WERI-Rb-1 (cell line): ENCODE results near the gene RPS16.

Experiments used
- DNase-seq: peaks from one replicate; pipeline ENCODE4 v3.0.0-alpha.2; 2020
- H3K27ac ChIP-seq: fragments of 250-450 bp; sonication (Bioruptor Pico); 2 replicates; pipeline ENCODE4 v1.5.1; 2020; ENCODE audit warnings: mild to moderate bottlenecking, moderate library complexity
- H3K27me3 ChIP-seq: fragments of 250-450 bp; sonication (Bioruptor Pico); 2 replicates; pipeline ENCODE4 v1.5.1; 2021; ENCODE audit warnings: mild to moderate bottlenecking, low read depth, moderate library complexity; ENCODE audit not compliant: insufficient read depth, severe bottlenecking
- H3K36me3 ChIP-seq: fragments of 250-450 bp; sonication (Bioruptor Pico); 2 replicates; pipeline ENCODE4 v1.5.1; 2020; ENCODE audit warnings: mild to moderate bottlenecking, moderate library complexity
- H3K4me3 ChIP-seq: 2 replicates; pipeline ENCODE4 v1.5.1; 2011; ENCODE audit warnings: low read depth, mild to moderate bottlenecking, control low read depth, low read length
- H3K9me3 ChIP-seq: fragments of 250-450 bp; sonication (Bioruptor Pico); 2 replicates; pipeline ENCODE4 v1.5.1; 2021; ENCODE audit warnings: mild to moderate bottlenecking, moderate library complexity; ENCODE audit not compliant: severe bottlenecking
- TF ChIP-seq, protein P1 (sequence below): IDR thresholded peaks from 2 replicates; pipeline ENCODE4 v1.5.1; 2011; ENCODE audit warnings: low read depth, mild to moderate bottlenecking, control low read depth, inconsistent platforms, low read length

Gene RPS16

GRCh38 chr19:39388657-39389056 is 47.1 kb downstream of the RPS16 start:
- Histone ChIP-seq H3K4me3 (no peak overlapping the region), H3K36me3 (peaks cover 59% of the 10 kb centered on the region), H3K27ac (no peak overlapping the region), H3K27me3 (no peaks in the 10 kb centered on the region), H3K9me3 (no peaks in the 10 kb centered on the region)
- no peak for DNase-seq
- TF ChIP-seq, protein P1, sequence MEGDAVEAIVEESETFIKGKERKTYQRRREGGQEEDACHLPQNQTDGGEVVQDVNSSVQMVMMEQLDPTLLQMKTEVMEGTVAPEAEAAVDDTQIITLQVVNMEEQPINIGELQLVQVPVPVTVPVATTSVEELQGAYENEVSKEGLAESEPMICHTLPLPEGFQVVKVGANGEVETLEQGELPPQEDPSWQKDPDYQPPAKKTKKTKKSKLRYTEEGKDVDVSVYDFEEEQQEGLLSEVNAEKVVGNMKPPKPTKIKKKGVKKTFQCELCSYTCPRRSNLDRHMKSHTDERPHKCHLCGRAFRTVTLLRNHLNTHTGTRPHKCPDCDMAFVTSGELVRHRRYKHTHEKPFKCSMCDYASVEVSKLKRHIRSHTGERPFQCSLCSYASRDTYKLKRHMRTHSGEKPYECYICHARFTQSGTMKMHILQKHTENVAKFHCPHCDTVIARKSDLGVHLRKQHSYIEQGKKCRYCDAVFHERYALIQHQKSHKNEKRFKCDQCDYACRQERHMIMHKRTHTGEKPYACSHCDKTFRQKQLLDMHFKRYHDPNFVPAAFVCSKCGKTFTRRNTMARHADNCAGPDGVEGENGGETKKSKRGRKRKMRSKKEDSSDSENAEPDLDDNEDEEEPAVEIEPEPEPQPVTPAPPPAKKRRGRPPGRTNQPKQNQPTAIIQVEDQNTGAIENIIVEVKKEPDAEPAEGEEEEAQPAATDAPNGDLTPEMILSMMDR = no peak

DNA sequence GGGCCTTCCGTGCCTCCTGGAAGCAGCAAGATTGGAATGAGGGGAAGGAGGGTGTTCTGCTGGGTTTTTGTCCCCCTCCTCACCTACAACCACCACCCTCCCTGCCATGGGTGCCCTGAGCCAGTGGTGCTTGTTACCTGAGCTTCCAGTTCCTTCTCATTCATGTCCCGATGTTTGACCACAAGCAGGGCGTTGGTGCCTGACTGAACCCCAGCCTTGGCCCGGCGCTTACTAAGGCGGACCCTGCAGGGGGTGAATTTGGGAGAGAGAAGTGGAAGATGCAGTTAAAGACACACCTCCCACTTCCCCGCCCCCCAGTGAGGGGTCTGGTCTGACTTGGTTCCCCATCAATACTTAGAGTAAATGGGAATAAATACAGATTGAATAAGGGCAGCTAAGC is 49.2 kb downstream of the RPS16 start:
- Histone ChIP-seq H3K36me3 (peaks cover 74% of the 10 kb centered on the region), H3K27ac (no peak overlapping the region)
- TF ChIP-seq, protein P1 = no peak

DNA sequence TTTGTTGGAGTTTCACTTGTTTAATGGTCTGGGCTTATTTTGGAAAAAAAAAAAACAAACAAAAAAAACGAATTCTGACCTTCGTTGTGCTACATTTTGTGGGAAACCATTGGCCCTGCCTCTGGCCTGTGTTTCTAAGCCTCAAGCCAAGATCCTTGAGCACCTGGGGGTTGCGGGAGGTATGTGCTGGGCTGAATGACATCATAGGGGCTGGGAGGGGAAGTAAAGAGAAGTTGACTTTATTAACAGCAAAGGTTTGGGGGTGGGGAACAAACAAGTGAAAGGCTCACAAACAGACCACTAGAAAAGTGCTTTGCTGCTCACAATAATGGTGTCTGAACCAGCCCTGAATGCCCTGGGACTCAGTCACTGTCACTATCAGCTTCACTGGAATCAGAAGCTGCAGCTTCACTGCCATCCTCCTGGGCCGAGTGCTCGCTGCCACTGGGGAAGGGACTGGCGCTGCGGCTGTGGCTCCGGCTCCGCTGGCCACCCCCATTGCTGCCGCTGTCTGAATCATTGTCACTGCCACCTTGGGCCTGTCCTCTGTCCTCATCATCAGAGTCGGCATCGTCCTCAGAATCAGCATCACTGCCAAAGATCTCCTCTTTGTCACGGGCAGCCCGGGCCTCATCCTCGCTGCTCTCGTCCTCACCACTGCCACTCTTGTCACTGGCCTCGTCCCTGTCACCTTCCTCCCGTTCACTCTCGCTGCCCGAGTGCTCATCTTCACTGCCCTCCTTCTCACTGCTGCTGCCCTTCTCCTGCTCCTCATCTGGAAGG is 49.9 kb downstream of the RPS16 start:
- no peaks in the 10 kb centered on the region for H3K9me3 ChIP-seq
- H3K27ac ChIP-seq = no peak overlapping the region; the same call in 1 of the 2 replicates
- DNase-seq = no peak
- peaks cover 82% of the 10 kb centered on the region for H3K36me3 ChIP-seq
- H3K4me3 ChIP-seq = no peak overlapping the region
- TF ChIP-seq, protein P1 = no peak
- H3K27me3 ChIP-seq = no peaks in the 10 kb centered on the region

More for the DNA sequence above, 49.2 kb downstream of the RPS16 start:
- DNase-seq = no peak
- Histone ChIP-seq H3K27me3 (no peaks in the 10 kb centered on the region), H3K4me3 (no peak overlapping the region), H3K9me3 (no peaks in the 10 kb centered on the region)

DNA sequence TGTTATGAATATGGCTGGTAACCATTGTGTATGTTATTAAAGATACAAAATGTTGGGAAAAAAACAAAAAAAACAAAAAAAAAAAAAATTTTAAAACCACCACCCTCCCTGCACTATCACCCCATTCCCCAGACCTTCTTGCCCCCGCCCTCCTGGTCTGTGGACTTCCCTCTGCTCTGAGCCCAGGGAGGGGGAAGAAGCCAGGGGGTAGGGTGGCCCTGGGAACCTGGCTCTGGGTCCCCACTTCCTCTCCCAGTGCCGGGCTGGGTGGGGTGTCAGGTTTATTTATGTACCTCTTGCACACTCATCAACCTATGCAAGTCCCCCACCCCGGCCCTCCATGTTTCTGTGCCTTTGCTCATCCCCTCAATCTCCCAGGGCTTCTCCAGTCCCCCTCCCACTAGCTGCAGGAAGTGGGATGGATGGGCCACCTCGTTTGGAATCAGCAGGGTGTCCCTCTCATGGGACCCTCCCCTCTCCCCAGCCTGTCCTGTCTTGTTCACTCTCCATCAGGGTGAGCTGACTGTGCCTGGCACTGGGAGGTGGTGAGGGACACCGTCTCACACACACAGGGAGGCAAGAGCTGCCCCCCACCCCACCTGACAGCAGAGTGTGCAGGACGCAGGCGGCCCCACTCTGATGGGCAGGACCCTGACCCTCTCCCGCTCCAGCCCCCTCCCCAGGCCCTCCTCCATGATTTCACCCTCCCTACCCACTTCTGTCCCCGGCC is 50.7 kb downstream of the RPS16 start:
- no peak for DNase-seq
- TF ChIP-seq, protein P1 = no peak
- H3K36me3 ChIP-seq = peaks cover 90% of the 10 kb centered on the region
- H3K4me3 ChIP-seq = no peak overlapping the region
- H3K27me3 ChIP-seq = no peaks in the 10 kb centered on the region
- H3K9me3 ChIP-seq = no peaks in the 10 kb centered on the region
- no peak overlapping the region for H3K27ac ChIP-seq
